Measurements from ENCODE around the gene ABHD17A. TPM values are rescaled to one million over a fixed set of nuclear protein-coding genes. Genes with fewer than 3 reads are reported as not detected.

Gene ABHD17A
- total RNA-seq, 6 experiments from 2014 or later = 61.0 to 80.0 (median 67.9) TPM

DNA sequence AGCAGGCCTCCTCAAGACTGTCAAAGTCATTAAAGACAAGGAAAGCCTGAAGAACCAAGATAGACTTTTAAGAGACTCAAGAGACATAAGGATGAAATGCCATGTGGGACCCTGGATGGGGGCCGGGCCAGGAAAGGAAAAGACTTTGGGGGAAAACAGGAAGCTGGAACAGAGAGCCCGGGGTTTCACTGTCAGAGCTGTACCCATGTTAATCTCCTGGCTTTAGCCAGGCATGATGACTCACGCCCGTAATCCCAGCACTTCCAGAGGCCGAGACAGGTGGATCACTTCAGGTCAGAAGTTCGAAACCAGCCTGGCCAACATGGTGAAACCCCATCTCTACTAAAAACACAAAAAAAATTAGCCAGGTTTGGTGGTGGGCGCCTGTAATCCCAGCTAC is 16.3 kb downstream of the ABHD17A start:
- no peaks in the 10 kb centered on the region; the same call in 1 of the 2 replicates for H3K27me3 Mint-ChIP-seq (ENCODE audit: insufficient read depth)
- no peaks in the 10 kb centered on the region for H3K9me3 Mint-ChIP-seq
- H3K36me3 Mint-ChIP-seq (ENCODE audit: low read depth) = peaks cover 1% of the 10 kb centered on the region; the same call in 1 of the 2 replicates
- TF ChIP-seq, protein P1, sequence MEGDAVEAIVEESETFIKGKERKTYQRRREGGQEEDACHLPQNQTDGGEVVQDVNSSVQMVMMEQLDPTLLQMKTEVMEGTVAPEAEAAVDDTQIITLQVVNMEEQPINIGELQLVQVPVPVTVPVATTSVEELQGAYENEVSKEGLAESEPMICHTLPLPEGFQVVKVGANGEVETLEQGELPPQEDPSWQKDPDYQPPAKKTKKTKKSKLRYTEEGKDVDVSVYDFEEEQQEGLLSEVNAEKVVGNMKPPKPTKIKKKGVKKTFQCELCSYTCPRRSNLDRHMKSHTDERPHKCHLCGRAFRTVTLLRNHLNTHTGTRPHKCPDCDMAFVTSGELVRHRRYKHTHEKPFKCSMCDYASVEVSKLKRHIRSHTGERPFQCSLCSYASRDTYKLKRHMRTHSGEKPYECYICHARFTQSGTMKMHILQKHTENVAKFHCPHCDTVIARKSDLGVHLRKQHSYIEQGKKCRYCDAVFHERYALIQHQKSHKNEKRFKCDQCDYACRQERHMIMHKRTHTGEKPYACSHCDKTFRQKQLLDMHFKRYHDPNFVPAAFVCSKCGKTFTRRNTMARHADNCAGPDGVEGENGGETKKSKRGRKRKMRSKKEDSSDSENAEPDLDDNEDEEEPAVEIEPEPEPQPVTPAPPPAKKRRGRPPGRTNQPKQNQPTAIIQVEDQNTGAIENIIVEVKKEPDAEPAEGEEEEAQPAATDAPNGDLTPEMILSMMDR (IDR thresholded peaks at IDR 0.05) = no peak
- H3K4me1 Mint-ChIP-seq (ENCODE audit: low read depth) = peaks cover 3% of the 10 kb centered on the region
- H3K27ac Mint-ChIP-seq = no peak overlapping the region
- H3K4me3 Mint-ChIP-seq = no peak overlapping the region
- no peak for DNase-seq

DNA sequence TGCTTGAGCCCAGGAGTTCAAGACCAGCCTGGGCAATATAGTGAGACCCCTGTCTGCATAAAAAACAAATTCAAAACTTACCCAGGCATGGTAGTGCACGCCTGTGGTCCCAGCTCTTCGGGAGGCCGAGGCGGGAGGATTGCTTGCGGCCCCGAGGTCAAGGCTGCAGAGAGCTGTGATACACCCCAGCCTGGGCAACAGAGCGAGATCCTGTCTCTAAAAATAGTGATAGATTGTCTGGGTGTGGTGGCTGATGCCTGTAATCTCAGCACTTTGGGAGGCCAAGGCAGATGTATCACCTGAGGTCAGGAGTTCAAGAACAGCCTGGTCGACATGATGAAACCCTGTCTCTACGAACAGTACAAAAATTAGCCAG is 18.0 kb downstream of the ABHD17A start:
- TF ChIP-seq, protein P1 (IDR thresholded peaks at IDR 0.05) = no peak
- Mint-ChIP-seq H3K27ac (no peak overlapping the region), H3K36me3 (ENCODE audit: low read depth) (0 out of 2 replicates have a peak, but pooled peaks cover 1% of the 10 kb centered on the region), H3K27me3 (ENCODE audit: insufficient read depth) (no peaks in the 10 kb centered on the region; the same call in 1 of the 2 replicates), H3K4me3 (no peak overlapping the region), H3K4me1 (ENCODE audit: low read depth) (no peaks in the 10 kb centered on the region), H3K9me3 (no peaks in the 10 kb centered on the region)
- DNase-seq = no peak

DNA sequence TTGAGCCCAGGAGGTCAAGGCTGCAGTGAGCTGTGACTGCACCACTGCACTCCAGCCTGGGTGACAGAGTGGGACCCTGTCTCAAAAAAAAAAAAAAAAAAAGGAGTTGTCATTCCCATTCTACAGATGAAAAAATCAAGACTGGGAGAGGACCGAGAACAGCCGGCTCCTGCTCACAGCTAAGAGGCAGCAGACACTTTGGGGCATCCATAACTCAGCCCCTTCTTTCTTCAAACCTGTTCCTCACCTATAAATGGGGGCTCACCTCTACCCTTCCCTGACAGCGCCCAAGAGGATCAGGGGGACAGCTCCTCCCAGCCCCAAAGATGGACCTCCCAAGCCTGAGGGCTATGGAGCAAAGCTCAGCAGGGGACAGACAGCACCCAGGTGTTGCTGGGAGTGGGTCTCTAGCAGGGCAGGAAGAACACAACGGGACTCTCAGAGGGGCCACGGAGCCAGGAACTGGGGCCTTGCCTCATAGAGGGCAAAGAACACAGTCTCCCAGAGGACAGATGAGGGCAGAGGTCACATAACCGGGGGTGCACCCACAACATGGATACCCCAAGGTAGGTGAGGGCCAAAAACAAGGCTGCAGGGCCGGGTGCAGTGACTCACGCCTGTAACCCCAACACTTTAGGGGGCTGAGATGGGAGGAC is 18.5 kb downstream of the ABHD17A start:
- Mint-ChIP-seq H3K4me1 (ENCODE audit: low read depth) (peaks cover 2% of the 10 kb centered on the region), H3K27me3 (ENCODE audit: insufficient read depth) (no peaks in the 10 kb centered on the region; the same call in 1 of the 2 replicates), H3K36me3 (ENCODE audit: low read depth) (0 out of 2 replicates have a peak, but pooled peaks cover 6% of the 10 kb centered on the region), H3K27ac (no peak overlapping the region), H3K9me3 (no peaks in the 10 kb centered on the region), H3K4me3 (no peak overlapping the region)
- TF ChIP-seq, protein P1 (IDR thresholded peaks at IDR 0.05) = no peak
- no peak for DNase-seq

DNA sequence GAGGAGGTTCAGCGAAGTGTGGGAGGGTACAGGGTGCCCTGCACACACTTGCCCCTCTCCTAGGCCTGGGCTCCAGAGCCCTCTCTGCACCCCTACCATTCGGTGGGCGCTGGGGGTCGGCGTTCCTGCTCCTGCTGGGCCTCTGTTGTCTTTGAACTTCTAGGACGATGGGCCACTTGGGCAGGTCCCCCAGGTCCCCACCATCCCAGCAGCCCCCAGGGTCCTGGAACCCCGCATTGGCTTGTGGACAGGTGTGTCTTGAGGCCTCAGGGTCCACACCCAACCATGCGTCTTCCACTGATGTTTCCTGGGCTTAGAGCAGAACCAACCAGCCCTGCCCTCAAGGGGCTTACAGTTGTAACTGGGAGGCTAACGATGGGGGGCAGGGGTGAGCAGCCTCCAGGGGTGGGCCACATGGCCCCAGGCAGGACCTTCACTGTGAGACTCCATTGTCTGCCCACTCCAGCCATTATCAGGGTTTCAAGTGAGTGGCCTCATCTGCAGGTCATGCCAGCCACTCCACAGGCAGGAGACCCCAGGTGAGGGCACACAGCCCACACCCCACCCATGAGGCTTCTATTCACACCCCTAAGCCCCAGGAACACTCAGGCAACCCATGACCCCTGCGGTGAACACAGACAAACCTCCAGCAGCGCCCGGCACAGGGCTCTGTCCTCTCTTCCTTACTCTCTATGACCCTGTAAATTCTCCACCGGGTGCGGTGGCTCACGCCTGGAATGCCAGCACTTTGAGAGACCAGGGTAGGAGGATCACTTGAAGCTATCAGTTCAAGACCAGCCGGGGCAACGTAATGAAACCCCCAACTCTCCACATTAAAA is 19.9 kb downstream of the ABHD17A start:
- H3K4me1 Mint-ChIP-seq (ENCODE audit: low read depth) = peaks cover 13% of the 10 kb centered on the region
- peak overlapping the region; percentile 76; the same call in 1 of the 2 replicates for H3K4me3 Mint-ChIP-seq
- 0 out of 2 replicates have a peak, but pooled peaks cover 7% of the 10 kb centered on the region for H3K36me3 Mint-ChIP-seq (ENCODE audit: low read depth)

DNA sequence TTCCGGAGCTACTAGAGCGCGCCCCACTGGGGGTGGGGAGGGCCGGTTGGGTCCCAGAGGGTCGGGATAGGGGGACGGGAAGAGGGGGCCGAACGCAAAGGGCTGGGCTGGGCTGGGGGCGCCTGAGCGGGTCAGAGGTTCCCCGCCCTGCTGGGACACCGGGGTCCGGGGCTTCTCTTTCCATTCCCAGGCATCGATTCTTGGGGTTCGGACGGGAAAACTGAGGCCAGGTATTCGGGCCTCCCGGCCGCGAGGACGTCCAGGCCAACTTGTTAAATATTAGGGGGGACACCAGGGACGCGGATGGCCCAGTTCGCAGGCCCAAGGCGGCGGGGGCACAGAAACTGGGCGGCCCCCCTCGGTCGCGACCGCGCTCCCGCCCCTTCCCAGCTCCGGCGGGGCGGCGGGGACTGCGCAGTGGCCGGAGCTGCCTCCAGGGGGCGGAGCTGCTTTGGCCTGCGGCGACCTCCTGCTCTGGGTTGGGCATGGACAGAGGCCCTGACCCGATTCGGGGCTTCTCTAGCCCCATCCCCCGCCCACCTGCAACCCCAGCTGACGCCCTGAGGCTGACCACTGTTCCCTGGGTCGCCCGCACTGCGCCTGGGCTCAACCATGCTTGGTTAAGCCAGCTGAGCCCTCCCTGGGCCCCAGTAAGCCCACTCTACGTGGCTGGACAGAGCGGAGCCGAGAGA is 20.7 kb downstream of the ABHD17A start:
- Mint-ChIP-seq H3K9me3 (no peaks in the 10 kb centered on the region), H3K27me3 (ENCODE audit: insufficient read depth) (no peaks in the 10 kb centered on the region), H3K4me3 (peak overlapping the region; percentile 76), H3K36me3 (ENCODE audit: low read depth) (0 out of 2 replicates have a peak, but pooled peaks cover 7% of the 10 kb centered on the region), H3K27ac (peak overlapping the region; percentile 72), H3K4me1 (ENCODE audit: low read depth) (peaks cover 13% of the 10 kb centered on the region)
- TF ChIP-seq, protein P1 (IDR thresholded peaks at IDR 0.05) = peak; percentile 89
- peak; percentile 40 for DNase-seq

More for the DNA sequence above, 19.9 kb downstream of the ABHD17A start:
- Mint-ChIP-seq H3K9me3 (no peaks in the 10 kb centered on the region), H3K27me3 (ENCODE audit: insufficient read depth) (no peaks in the 10 kb centered on the region; the same call in 1 of the 2 replicates), H3K27ac (peak overlapping the region; percentile 72)
- no peak for DNase-seq
- TF ChIP-seq, protein P1 (IDR thresholded peaks at IDR 0.05) = no peak
